Stomach (tissue), 9 donors: ENCODE data around the gene PDLIM7. TPM values are rescaled to one million over a fixed set of nuclear protein-coding genes. Genes with fewer than 3 reads are reported as not detected.
A peak's percentile ranks its signal among the peaks of the same experiment; 100 is the strongest.

Experiments used
- DNase-seq, 2 donors: peaks; one replicate each; pipeline versions ENCODE4 v3.0.0 to v3.0.0-alpha.2; 2013 to 2019
- H3K27ac ChIP-seq, 5 donors: fragments of 200-600 bp in 4 of 5; sonication (generic) in 4 of 5; one replicate each; pipeline ENCODE4 v1.5.1; 2013 to 2019; ENCODE audit warnings: mild to moderate bottlenecking in 1 of 5, moderate library complexity in 1 of 5
- H3K27me3 ChIP-seq, 3 donors: fragments of 200-600 bp; sonication (generic); one replicate each; pipeline ENCODE4 v1.5.1; 2017 to 2019; ENCODE audit warnings: mixed run types in 1 of 3
- H3K36me3 ChIP-seq, 4 donors: fragments of 200-600 bp; sonication (generic); 1 replicate in 3 of 4; 2 replicates in 1 of 4; pipeline ENCODE4 v1.5.1; 2016 to 2019
- H3K4me1 ChIP-seq, 4 donors: fragments of 200-600 bp; sonication (generic); one replicate each; pipeline ENCODE4 v1.5.1; 2016 to 2019
- H3K4me3 ChIP-seq, 4 donors: fragments of 200-600 bp; sonication (generic) in 3 of 4; one replicate each; pipeline ENCODE4 v1.5.1; 2016 to 2019; ENCODE audit warnings: mild to moderate bottlenecking in 1 of 4
- H3K9me3 ChIP-seq, 4 donors: fragments of 200-600 bp; sonication (generic); one replicate each; pipeline ENCODE4 v1.5.1; 2016 to 2019
- CTCF ChIP-seq, 7 experiments: fragments of 450-650 bp in 4 of 7; fragments of 200-600 bp in 3 of 7; sonication (generic) in 3 of 7; IDR thresholded peaks; one replicate each; pipeline ENCODE4 v1.5.1; 2016 to 2019; ENCODE audit warnings: antibody characterized with exemption in 7 of 7, control low read depth in 2 of 7, mild to moderate bottlenecking in 1 of 7
- EP300 ChIP-seq: sonication (generic); formaldehyde crosslinking; IDR thresholded peaks from one replicate; pipeline ENCODE4 v1.6.1; 2017; ENCODE audit warnings: antibody characterized with exemption
- POLR2A ChIP-seq, 4 donors: fragments of 450-650 bp; IDR thresholded peaks; one replicate each; pipeline ENCODE4 v1.6.1; 2016; ENCODE audit warnings: antibody characterized with exemption in 4 of 4, control low read depth in 2 of 4, mild to moderate bottlenecking in 1 of 4, moderate library complexity in 1 of 4
- POLR2AphosphoS5 ChIP-seq, 3 donors: sonication (generic); formaldehyde crosslinking; IDR thresholded peaks; one replicate each; pipeline ENCODE4 v1.6.1; 2016; ENCODE audit warnings: antibody characterized with exemption in 3 of 3
- WGBS, 5 donors: extraction: QIAGEN DNeasy Blood & Tissue Kit in 3 of 5; methylation state at CpG; one replicate each; pipeline versions ENCODE4 v1.1.5 to v1.1.7; 2013 to 2018; 5-methylcytosine and 5-hydroxymethylcytosine counted together
- intact Hi-C: fragments of 100-400 bp; cut with DNase I; formaldehyde crosslinking; loops from one replicate; pipeline ENCODE4 v1.15.1; 2023; ENCODE audit warnings: low total_unique reads
- polyA plus RNA-seq, 3 donors: library from polyadenylated mRNA; stranded (reverse); fragments of 200-250 nt; gene quantifications; one replicate each; pipeline ENCODE4 v1.2.3, GENCODE V29; 2013
- total RNA-seq, 5 donors: library from RNA; depleted of rRNA; stranded (reverse); fragments of >200 nt; gene quantifications; one replicate each; pipeline versions ENCODE4 v1.1.0 to v1.2.3, GENCODE V29; 2014 to 2016
- donor health status: healthy with polysubstance abuse.
- donor health status: Bipolar disorder and iron deficiency.
- donor health status: healthy.

The PDLIM7 gene
- total and polyA plus RNA-seq, 8 donors: 14.6 to 142 (median 86.8) TPM

GRCh38 chr5:177491983-177492746, 5.2 kb downstream of the PDLIM7 start:
- intact Hi-C loops: no loop called here
- Histone ChIP-seq H3K9me3 (no peaks in the 10 kb centered on the region), H3K36me3 (peaks cover 26 to 57% (median 51%) of the 10 kb centered on the region in 4 donors), H3K4me1 (peaks cover 47 to 90% (median 64%) of the 10 kb centered on the region in 4 donors), H3K4me3 (peak overlapping the region in 2 of 4 donors; percentile 6 to 19), H3K27ac (peak overlapping the region in 4 of 5 donors; percentile 52 to 94 (median 90)), H3K27me3 (no peaks in the 10 kb centered on the region)
- WGBS, 5 donors: 85 to 94% (median 92%) methylated on average over 32 to 54 of the region's 54 CpGs
- no peak for DNase-seq
- TF ChIP-seq POLR2AphosphoS5 (IDR thresholded peaks at IDR 0.05) (no peak), POLR2A (IDR thresholded peaks at IDR 0.05) (no peak), EP300 (no peak), CTCF (IDR thresholded peaks at IDR 0.05) (no peak)

- TF ChIP-seq POLR2A (IDR thresholded peaks at IDR 0.05) (no peak), EP300 (no peak), CTCF (IDR thresholded peaks at IDR 0.05) (peak in 5 of 7 experiments; percentile 12 to 76 (median 49)), POLR2AphosphoS5 (IDR thresholded peaks at IDR 0.05) (no peak)
- peak overlapping the region in 2 of 4 donors; percentile 6 to 19 for H3K4me3 ChIP-seq
- H3K27me3 ChIP-seq: no peaks in the 10 kb centered on the region
- no peaks in the 10 kb centered on the region for H3K9me3 ChIP-seq
- WGBS, 5 donors: 60 to 73% (median 68%) methylated on average over 30 to 43 of the region's 43 CpGs
- intact Hi-C loops: no loop called here
- peaks cover 41 to 83% (median 60%) of the 10 kb centered on the region in 4 donors for H3K4me1 ChIP-seq
- DNase-seq: peak in 1 of 2 donors; percentile 82
- H3K36me3 ChIP-seq: peaks cover 27 to 64% (median 56%) of the 10 kb centered on the region in 4 donors
- peak overlapping the region in 4 of 5 donors; percentile 20 to 90 (median 70) for H3K27ac ChIP-seq
Observed at GRCh38 chr5:177491429-177491945, 5.9 kb downstream of the PDLIM7 start.

GRCh38 chr5:177490992-177491391, 6.4 kb downstream of the PDLIM7 start:
- Histone ChIP-seq H3K4me1 (peaks cover 36 to 78% (median 56%) of the 10 kb centered on the region in 4 donors), H3K27ac (peak overlapping the region in 3 of 5 donors; percentile 44 to 90 (median 89)), H3K27me3 (no peaks in the 10 kb centered on the region), H3K9me3 (no peaks in the 10 kb centered on the region), H3K4me3 (no peak overlapping the region), H3K36me3 (peaks cover 27 to 69% (median 61%) of the 10 kb centered on the region in 4 donors)
- no peak for TF ChIP-seq EP300
- no peak for TF ChIP-seq POLR2A (IDR thresholded peaks at IDR 0.05)
- no peak for TF ChIP-seq CTCF (IDR thresholded peaks at IDR 0.05)
- no peak for TF ChIP-seq POLR2AphosphoS5 (IDR thresholded peaks at IDR 0.05)
- 85 to 94% (median 92%) methylated on average over 16 of the region's 16 CpGs for WGBS, 5 donors
- DNase-seq: no peak
- intact Hi-C loops: no loop called here

- Histone ChIP-seq H3K27me3 (no peaks in the 10 kb centered on the region), H3K4me1 (peaks cover 30 to 77% (median 53%) of the 10 kb centered on the region in 4 donors), H3K4me3 (no peak overlapping the region), H3K36me3 (peaks cover 27 to 75% (median 63%) of the 10 kb centered on the region in 4 donors), H3K9me3 (no peaks in the 10 kb centered on the region), H3K27ac (peak overlapping the region in 3 of 5 donors; percentile 44 to 90 (median 89))
- TF ChIP-seq POLR2AphosphoS5 (IDR thresholded peaks at IDR 0.05): no peak
- no peak for TF ChIP-seq POLR2A (IDR thresholded peaks at IDR 0.05)
- TF ChIP-seq CTCF (IDR thresholded peaks at IDR 0.05): no peak
- TF ChIP-seq EP300: no peak
- 81 to 91% (median 90%) methylated on average over 13 to 15 of the region's 15 CpGs for WGBS, 5 donors
- intact Hi-C loops: no loop called here
- no peak for DNase-seq
Observed at GRCh38 chr5:177490311-177490991, 7.0 kb downstream of the PDLIM7 start.
